ENCODE results near the gene TMA7. TPM values are rescaled to one million over a fixed set of nuclear protein-coding genes. Genes with fewer than 3 reads are reported as not detected.

The TMA7 gene
- total RNA-seq (2014; rRNA removed; shearing (Covaris generic)) (313 and 486 TPM in 2 replicates), total RNA-seq (2022) (226 and 250 TPM in 2 replicates), Bru-seq, nascent RNA (percentile 95 among the genes with signal in this experiment), BruChase-seq, experiment 1, labeled RNA remaining after a 6-hour chase (percentile 96 among the genes with signal in this experiment), BruChase-seq, experiment 2, labeled RNA remaining after a 2-hour chase (percentile 90 among the genes with signal in this experiment)
- long read RNA-seq, transcript TMA7-202 (3 exons, 619 nt) = minor isoform, 103 of 730 reads
- long read RNA-seq, transcript TMA7-201 (4 exons, 561 nt) = major isoform, 568 of 730 reads
- long read RNA-seq, partial matches to known transcripts = 9 of 730 reads
- long read RNA-seq, other reads (novel, unspliced or antisense) = 50 of 730 reads

DNA sequence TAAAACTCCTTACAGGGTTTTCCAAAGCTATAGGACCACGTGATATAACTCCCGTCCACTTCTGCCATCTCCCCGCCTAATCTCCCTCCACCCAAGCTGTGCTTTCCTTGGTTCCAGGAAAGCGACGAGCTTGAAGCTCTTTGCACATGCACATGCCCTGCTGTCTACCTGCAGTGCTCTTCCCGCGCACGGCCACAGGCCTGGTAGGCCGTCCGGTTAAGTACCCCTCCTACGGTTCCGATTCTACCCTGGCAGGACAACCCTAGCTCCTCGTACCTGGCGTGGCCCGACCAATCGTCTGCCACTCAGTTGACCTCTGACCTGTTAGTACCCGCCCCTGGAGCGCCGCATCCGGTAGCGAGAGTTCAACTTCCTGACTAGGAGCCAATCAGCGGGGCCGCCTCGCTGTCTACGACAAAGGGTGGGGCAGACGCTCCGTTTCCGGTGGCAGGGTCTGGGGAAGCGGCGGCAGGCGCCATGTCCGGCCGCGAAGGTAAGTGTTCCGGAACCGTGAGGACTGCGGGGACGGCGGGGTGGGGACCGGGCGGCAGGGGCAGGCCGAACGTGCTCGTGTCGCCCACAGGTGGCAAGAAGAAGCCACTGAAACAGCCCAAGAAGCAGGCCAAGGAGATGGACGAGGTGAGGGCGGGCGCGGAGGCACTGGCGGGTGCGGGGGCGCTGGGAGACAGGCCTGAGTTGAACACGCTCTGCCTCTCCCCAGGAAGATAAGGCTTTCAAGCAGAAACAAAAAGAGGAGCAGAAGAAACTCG lies at the start of gene TMA7, which contains the start of gene CCDC51:
TSS of gene TMA7 (plus strand) at position 438 of the 770 bp plus-strand sequence. CDS start at position 478, 40 bp downstream.
TSS of gene CCDC51 (minus strand) at position 300 of the 770 bp plus-strand sequence. CDS start 4,991 bp downstream, outside the sequence.
- POLR2A ChIA-PET = interaction anchor here (0.5 to 2.4 kb wide), 16 partner anchors 9 to 715 kb away, joined by 3 to 16 read pairs (median 4); partner anchors contain the start of genes CDC25A, PFKFB4 and ZNF589

DNA sequence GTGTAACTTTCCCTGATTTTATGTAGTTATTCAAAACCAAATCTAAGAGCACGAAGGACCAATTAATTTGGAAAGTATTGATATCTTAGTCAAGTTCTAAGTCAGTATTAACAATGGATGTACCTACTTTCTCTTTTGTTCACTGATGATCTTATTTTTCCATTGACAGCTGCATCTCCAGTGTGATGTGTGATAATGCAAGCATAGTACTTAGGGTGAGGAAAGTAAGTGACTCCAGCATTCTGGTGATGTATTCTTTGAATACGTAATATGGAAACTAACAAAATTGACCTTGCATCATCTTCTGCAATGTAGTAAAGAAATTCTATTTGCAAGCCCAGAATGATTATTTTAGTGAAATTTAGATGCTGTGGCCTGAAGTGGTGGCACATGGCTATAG lies 45.7 kb upstream of the TMA7 start:
- no TSS peak for BruUV-seq (replicated peaks)

More for the DNA sequence above, at the start of gene TMA7, which contains the start of gene CCDC51:
- no peak for TF ChIP-seq EZH2phosphoT487 (IDR thresholded peaks at IDR 0.05; ENCODE audit: borderline replicate concordance, low read depth, low read length)
- TF ChIP-seq, protein P1, sequence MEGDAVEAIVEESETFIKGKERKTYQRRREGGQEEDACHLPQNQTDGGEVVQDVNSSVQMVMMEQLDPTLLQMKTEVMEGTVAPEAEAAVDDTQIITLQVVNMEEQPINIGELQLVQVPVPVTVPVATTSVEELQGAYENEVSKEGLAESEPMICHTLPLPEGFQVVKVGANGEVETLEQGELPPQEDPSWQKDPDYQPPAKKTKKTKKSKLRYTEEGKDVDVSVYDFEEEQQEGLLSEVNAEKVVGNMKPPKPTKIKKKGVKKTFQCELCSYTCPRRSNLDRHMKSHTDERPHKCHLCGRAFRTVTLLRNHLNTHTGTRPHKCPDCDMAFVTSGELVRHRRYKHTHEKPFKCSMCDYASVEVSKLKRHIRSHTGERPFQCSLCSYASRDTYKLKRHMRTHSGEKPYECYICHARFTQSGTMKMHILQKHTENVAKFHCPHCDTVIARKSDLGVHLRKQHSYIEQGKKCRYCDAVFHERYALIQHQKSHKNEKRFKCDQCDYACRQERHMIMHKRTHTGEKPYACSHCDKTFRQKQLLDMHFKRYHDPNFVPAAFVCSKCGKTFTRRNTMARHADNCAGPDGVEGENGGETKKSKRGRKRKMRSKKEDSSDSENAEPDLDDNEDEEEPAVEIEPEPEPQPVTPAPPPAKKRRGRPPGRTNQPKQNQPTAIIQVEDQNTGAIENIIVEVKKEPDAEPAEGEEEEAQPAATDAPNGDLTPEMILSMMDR (conservative IDR thresholded peaks at IDR 0.05; ENCODE audit: low read length) = 0 out of 2 replicates have a peak, but pooled peaks have one; percentile 6
- Histone ChIP-seq H3K79me2 (ENCODE audit: insufficient read depth, low read depth, low read length) (peaks cover 45% of the 10 kb centered on the region), H3K9me3 (ENCODE audit: low read length) (no peaks in the 10 kb centered on the region), H3K4me1 (ENCODE audit: insufficient read depth, low read length, poor library complexity, severe bottlenecking) (peaks cover 50% of the 10 kb centered on the region), H3K4me3 (ENCODE audit: low read depth, low read length, poor library complexity, severe bottlenecking) (peak within 1 kb of the TSS; percentile 98), H3K4me2 (ENCODE audit: low read length) (peak within 1 kb of the TSS; percentile 80), H2AFZ (ENCODE audit: low read length) (peak within 1 kb of the TSS; percentile 83), H3K9me2 (ENCODE audit: insufficient read depth, low read length) (no peaks in the 10 kb centered on the region), H3K27ac (ENCODE audit: low read depth, low read length, poor library complexity, severe bottlenecking) (peak within 1 kb of the TSS; percentile 77), H4K20me1 (ENCODE audit: insufficient read depth, low read length) (peaks cover 17% of the 10 kb centered on the region), H3K36me3 (ENCODE audit: insufficient read depth, low read length) (peaks cover 39% of the 10 kb centered on the region)
- DNase-seq (ENCODE audit: low spot score) = peak; percentile 98
- CTCF ChIA-PET (ENCODE audit: unreplicated experiment) = interaction anchor here (0.5 to 1.2 kb wide), 5 partner anchors 34 to 216 kb away, joined by 3 to 4 read pairs (median 3); no protein-coding TSS in a partner anchor
- no TSS peak for BruUV-seq (replicated peaks)
- intact Hi-C loops (cut with micrococcal nuclease; ENCODE audit: unreplicated experiment) = loop anchor here (2.0 to 10.0 kb wide), 4 partner anchors 33 to 355 kb away; partner anchors contain the start of genes NME6 and SLC26A6

More for the DNA sequence above, 45.7 kb upstream of the TMA7 start:
- no peaks in the 10 kb centered on the region for H3K4me1 ChIP-seq (ENCODE audit: insufficient read depth, low read length, poor library complexity, severe bottlenecking)
- no peak overlapping the region for H3K4me2 ChIP-seq (ENCODE audit: low read length)
- no peak overlapping the region for H3K27ac ChIP-seq (ENCODE audit: low read depth, low read length, poor library complexity, severe bottlenecking)
- H3K4me3 ChIP-seq (ENCODE audit: low read depth, low read length, poor library complexity, severe bottlenecking) = no peak overlapping the region
- no peaks in the 10 kb centered on the region for H3K9me2 ChIP-seq (ENCODE audit: insufficient read depth, low read length)
- TF ChIP-seq, protein P1 (conservative IDR thresholded peaks at IDR 0.05; ENCODE audit: low read length) = no peak
- TF ChIP-seq EZH2phosphoT487 (IDR thresholded peaks at IDR 0.05; ENCODE audit: borderline replicate concordance, low read depth, low read length) = no peak
- no peak overlapping the region for H2AFZ ChIP-seq (ENCODE audit: low read length)
- H4K20me1 ChIP-seq (ENCODE audit: insufficient read depth, low read length) = no peaks in the 10 kb centered on the region
- CTCF ChIA-PET (ENCODE audit: unreplicated experiment) = interaction anchor here (0.5 kb wide), 1 partner anchor 240 kb away, joined by 3 read pairs; no protein-coding TSS in a partner anchor
- POLR2A ChIA-PET = no interaction called here
- H3K36me3 ChIP-seq (ENCODE audit: insufficient read depth, low read length) = no peaks in the 10 kb centered on the region
- H3K79me2 ChIP-seq (ENCODE audit: insufficient read depth, low read depth, low read length) = no peaks in the 10 kb centered on the region
- intact Hi-C loops (cut with micrococcal nuclease; ENCODE audit: unreplicated experiment) = no loop called here
- DNase-seq (ENCODE audit: low spot score) = no peak
- no peaks in the 10 kb centered on the region for H3K9me3 ChIP-seq (ENCODE audit: low read length)
